Measurements from ENCODE around the gene CEBPB. TPM values are rescaled to one million over a fixed set of nuclear protein-coding genes. Genes with fewer than 3 reads are reported as not detected.
"Not testable (repeated sequence)": the region's sequence is repeated elsewhere in the genome, so short reads cannot be mapped to it uniquely, and the experiment has no call there.

CEBPB gene
- 9.6 and 12.1 TPM in 2 replicates for total RNA-seq

GRCh38 chr20:50190251-50191064 lies at the start of gene CEBPB:
Gene CEBPB, plus strand, starts transcription at chr20:50190830. Its CDS starts 204 bp downstream, at chr20:50191034.
- DNase-seq (ENCODE audit: low read depth, low spot score): no peak

GRCh38 chr20:50141018-50141675 lies 49.5 kb upstream of the CEBPB start:
- no peak for DNase-seq (ENCODE audit: low read depth, low spot score)

- DNase-seq (ENCODE audit: low read depth, low spot score): peak; percentile 50
These were observed 48.6 kb upstream of the CEBPB start for GRCh38 chr20:50141811-50142561.

GRCh38 chr20:50142812-50143211 lies 47.8 kb upstream of the CEBPB start:
- no peak for DNase-seq (ENCODE audit: low read depth, low spot score)

- DNase-seq (ENCODE audit: low read depth, low spot score): peak; percentile 24
These were observed 46.3 kb upstream of the CEBPB start for GRCh38 chr20:50144362-50144761.

- DNase-seq (ENCODE audit: low read depth, low spot score): no peak
These were observed 45.1 kb upstream of the CEBPB start for GRCh38 chr20:50145566-50145965.

GRCh38 chr20:50146214-50146613 lies 44.4 kb upstream of the CEBPB start:
- no peak for DNase-seq (ENCODE audit: low read depth, low spot score)

- DNase-seq (ENCODE audit: low read depth, low spot score): peak; percentile 55
These were observed 43.6 kb upstream of the CEBPB start for GRCh38 chr20:50146732-50147662.

GRCh38 chr20:50149481-50150254 lies 41.0 kb upstream of the CEBPB start:
- no peak for DNase-seq (ENCODE audit: low read depth, low spot score)

- DNase-seq (ENCODE audit: low read depth, low spot score): no peak
These were observed 39.4 kb upstream of the CEBPB start for GRCh38 chr20:50151034-50151743.

GRCh38 chr20:50152394-50153152 lies 38.1 kb upstream of the CEBPB start:
- DNase-seq (ENCODE audit: low read depth, low spot score): no peak

- no peak for DNase-seq (ENCODE audit: low read depth, low spot score)
These were observed 37.5 kb upstream of the CEBPB start for GRCh38 chr20:50153153-50153499.

- peak; percentile 72 for DNase-seq (ENCODE audit: low read depth, low spot score)
These were observed 36.9 kb upstream of the CEBPB start, which contains the start of gene PEDS1 for GRCh38 chr20:50153500-50154377. Gene PEDS1, minus strand, starts transcription at chr20:50153723. Its CDS starts 86 bp downstream, at chr20:50153637.

GRCh38 chr20:50161494-50161893 lies 29.1 kb upstream of the CEBPB start:
- DNase-seq (ENCODE audit: low read depth, low spot score): not testable (repeated sequence)

GRCh38 chr20:50163570-50164317 lies 26.9 kb upstream of the CEBPB start:
- DNase-seq (ENCODE audit: low read depth, low spot score): no peak

- peak; percentile 99 for DNase-seq (ENCODE audit: low read depth, low spot score)
These were observed 24.7 kb upstream of the CEBPB start for GRCh38 chr20:50165684-50166554.
